ENCODE results near the gene RIC3. TPM values are rescaled to one million over a fixed set of nuclear protein-coding genes. Genes with fewer than 3 reads are reported as not detected.

RIC3 gene
- 23.1 and 23.4 TPM in 2 replicates for total RNA-seq
- long read RNA-seq, transcript RIC3-203 (6 exons, 2,929 nt), result major isoform, 9 of 20 reads
- long read RNA-seq, partial matches to known transcripts, result 1 of 20 reads
- long read RNA-seq, other reads (novel, unspliced or antisense), result 8 of 20 reads

- peak; percentile 25 for DNase-seq (ENCODE audit: low spot score, unreplicated experiment)
- no peak for TF ChIP-seq CTCF (IDR thresholded peaks at IDR 0.05; ENCODE audit: unreplicated experiment)
- Mint-ChIP-seq H3K9me3 (ENCODE audit: low read depth) (no peaks in the 10 kb centered on the region), H3K27me3 (peaks cover 37% of the 10 kb centered on the region), H3K36me3 (ENCODE audit: insufficient read depth) (no peaks in the 10 kb centered on the region), H3K27ac (peak within 1 kb of the TSS; percentile 88), H3K4me3 (ENCODE audit: low read depth) (peak within 1 kb of the TSS; percentile 89), H3K4me1 (ENCODE audit: low read depth) (peaks cover 11% of the 10 kb centered on the region)
These were observed at the start of gene RIC3 for GRCh38 chr11:8168485-8169257. Gene RIC3 (minus strand): TSS chr11:8169025. CDS start chr11:8168989, 36 bp downstream.

DNA sequence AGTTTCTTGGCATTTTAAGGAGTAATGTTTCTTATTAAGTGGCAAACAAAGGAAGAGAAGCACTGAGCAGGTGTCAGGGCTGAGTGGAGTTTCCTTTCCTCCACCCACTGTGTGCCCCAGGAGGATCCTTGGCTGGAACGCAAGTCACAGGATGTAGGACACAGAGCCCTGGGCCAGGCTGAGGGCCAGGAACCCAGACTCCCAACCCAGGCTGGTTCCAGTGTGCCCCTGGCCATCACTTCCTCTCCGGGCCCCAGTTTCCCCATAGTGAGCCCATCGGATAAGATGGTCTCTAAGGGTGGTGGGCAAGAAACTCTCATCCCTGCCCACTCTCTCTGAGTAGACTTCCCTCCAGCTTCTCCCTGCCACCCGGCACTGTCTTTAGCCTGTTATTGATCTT lies 49.6 kb upstream of the RIC3 start:
- H3K27me3 Mint-ChIP-seq, result peaks cover 28% of the 10 kb centered on the region

GRCh38 chr11:8217926-8218325 lies 49.1 kb upstream of the RIC3 start:
- H3K27me3 Mint-ChIP-seq, result peaks cover 28% of the 10 kb centered on the region

More for the DNA sequence above, 49.6 kb upstream of the RIC3 start:
- H3K36me3 Mint-ChIP-seq (ENCODE audit: insufficient read depth), result no peaks in the 10 kb centered on the region
- no peak overlapping the region for H3K27ac Mint-ChIP-seq
- peaks cover 2% of the 10 kb centered on the region for H3K4me1 Mint-ChIP-seq (ENCODE audit: low read depth)
- H3K4me3 Mint-ChIP-seq (ENCODE audit: low read depth), result no peak overlapping the region
- no peak for TF ChIP-seq CTCF (IDR thresholded peaks at IDR 0.05; ENCODE audit: unreplicated experiment)
- no peak for DNase-seq (ENCODE audit: low spot score, unreplicated experiment)
- H3K9me3 Mint-ChIP-seq (ENCODE audit: low read depth), result no peaks in the 10 kb centered on the region

DNA sequence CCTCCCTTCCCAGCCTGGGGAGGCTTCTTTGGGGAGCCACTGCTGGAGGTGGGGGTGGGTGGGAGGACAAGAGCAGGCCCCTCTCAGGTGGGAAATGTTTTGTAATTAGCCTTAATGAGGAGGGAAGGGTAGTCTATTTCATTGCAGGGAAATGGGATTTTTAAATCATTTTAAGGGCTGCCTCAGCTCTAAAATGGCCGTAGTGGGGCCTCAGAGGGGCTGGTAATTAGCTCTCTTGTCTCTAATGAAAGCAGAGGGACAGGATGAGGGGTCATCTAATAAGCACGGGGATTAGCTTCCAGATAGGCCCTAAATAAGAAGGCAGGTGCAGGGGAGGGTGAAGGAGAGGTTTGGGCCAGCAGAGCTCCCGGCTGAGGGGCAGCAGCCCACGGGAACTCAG lies 48.3 kb upstream of the RIC3 start:
- H3K4me3 Mint-ChIP-seq (ENCODE audit: low read depth), result no peak overlapping the region
- H3K27me3 Mint-ChIP-seq, result peaks cover 27% of the 10 kb centered on the region
- H3K4me1 Mint-ChIP-seq (ENCODE audit: low read depth), result peaks cover 2% of the 10 kb centered on the region
- no peak for DNase-seq (ENCODE audit: low spot score, unreplicated experiment)
- TF ChIP-seq CTCF (IDR thresholded peaks at IDR 0.05; ENCODE audit: unreplicated experiment), result no peak
- no peaks in the 10 kb centered on the region for H3K9me3 Mint-ChIP-seq (ENCODE audit: low read depth)
- no peak overlapping the region for H3K27ac Mint-ChIP-seq
- H3K36me3 Mint-ChIP-seq (ENCODE audit: insufficient read depth), result no peaks in the 10 kb centered on the region

More at GRCh38 chr11:8217926-8218325, 49.1 kb upstream of the RIC3 start:
- no peak for DNase-seq (ENCODE audit: low spot score, unreplicated experiment)
- no peak overlapping the region for H3K4me3 Mint-ChIP-seq (ENCODE audit: low read depth)
- no peaks in the 10 kb centered on the region for H3K36me3 Mint-ChIP-seq (ENCODE audit: insufficient read depth)
- H3K27ac Mint-ChIP-seq, result no peak overlapping the region
- peaks cover 2% of the 10 kb centered on the region for H3K4me1 Mint-ChIP-seq (ENCODE audit: low read depth)
- no peak for TF ChIP-seq CTCF (IDR thresholded peaks at IDR 0.05; ENCODE audit: unreplicated experiment)
- H3K9me3 Mint-ChIP-seq (ENCODE audit: low read depth), result no peaks in the 10 kb centered on the region

- H3K36me3 Mint-ChIP-seq (ENCODE audit: insufficient read depth), result no peaks in the 10 kb centered on the region
- peaks cover 37% of the 10 kb centered on the region for H3K27me3 Mint-ChIP-seq
- no peak overlapping the region for H3K27ac Mint-ChIP-seq
- no peak overlapping the region for H3K4me3 Mint-ChIP-seq (ENCODE audit: low read depth)
- peaks cover 2% of the 10 kb centered on the region for H3K4me1 Mint-ChIP-seq (ENCODE audit: low read depth)
- no peaks in the 10 kb centered on the region for H3K9me3 Mint-ChIP-seq (ENCODE audit: low read depth)
- no peak for TF ChIP-seq CTCF (IDR thresholded peaks at IDR 0.05; ENCODE audit: unreplicated experiment)
- no peak for DNase-seq (ENCODE audit: low spot score, unreplicated experiment)
These were observed 44.6 kb upstream of the RIC3 start for GRCh38 chr11:8213376-8213775.
